GM23338 (cell line): ENCODE results near the gene CDH4. TPM values are rescaled to one million over a fixed set of nuclear protein-coding genes. Genes with fewer than 3 reads are reported as not detected.

Experiments
- ATAC-seq: fragments of 200-7000 bp; cut with Tn5 transposase; 3 replicates; pipeline ENCODE4 v1.9.1; 2020
- DNase-seq: peaks from one replicate; pipeline ENCODE4 v3.0.0-alpha.2; 2015; ENCODE audit warnings: low spot score
- H2AFZ ChIP-seq: fragments of 200-600 bp; sonication (generic); 2 replicates; pipeline ENCODE4 v1.8.0; 2016; ENCODE audit warnings: antibody characterized with exemption, mild to moderate bottlenecking, moderate library complexity
- H3F3A ChIP-seq: fragments of 200-600 bp; sonication (generic); replicated peaks from 2 replicates; pipeline ENCODE4 v1.8.0; 2017; ENCODE audit warnings: antibody characterized with exemption, mixed run types, low read depth
- H3K27ac ChIP-seq: fragments of 200-600 bp; sonication (generic); 2 replicates; pipeline ENCODE4 v1.6.1; 2016; ENCODE audit warnings: low read depth
- H3K27me3 ChIP-seq: fragments of 200-600 bp; sonication (generic); 2 replicates; pipeline ENCODE4 v1.8.0; 2016; ENCODE audit warnings: mild to moderate bottlenecking, mixed run types, moderate library complexity; ENCODE audit not compliant: insufficient read depth
- H3K36me3 ChIP-seq: fragments of 200-600 bp; sonication (generic); 2 replicates; pipeline ENCODE4 v1.8.0; 2016; ENCODE audit warnings: mild to moderate bottlenecking; ENCODE audit not compliant: insufficient read depth
- H3K4me1 ChIP-seq: fragments of 200-600 bp; sonication (generic); 2 replicates; pipeline ENCODE4 v1.8.0; 2016; ENCODE audit warnings: mild to moderate bottlenecking, moderate library complexity; ENCODE audit not compliant: insufficient read depth
- H3K4me2 ChIP-seq: fragments of 200-600 bp; sonication (generic); 2 replicates; pipeline ENCODE4 v1.7.1; 2017; ENCODE audit warnings: mixed run types
- H3K4me3 ChIP-seq: fragments of 200-600 bp; sonication (generic); 2 replicates; pipeline ENCODE4 v1.6.1; 2016; ENCODE audit warnings: mixed run types
- H3K79me2 ChIP-seq: fragments of 200-600 bp; sonication (generic); replicated peaks from 2 replicates; pipeline ENCODE4 v1.8.0; 2017; ENCODE audit warnings: mild to moderate bottlenecking; ENCODE audit not compliant: insufficient read depth
- H3K9me2 ChIP-seq: fragments of 200-600 bp; sonication (generic); 2 replicates; pipeline ENCODE4 v1.8.0; 2017; ENCODE audit not compliant: insufficient read depth
- H4K20me1 ChIP-seq: fragments of 200-600 bp; sonication (generic); replicated peaks from 2 replicates; pipeline ENCODE4 v1.8.0; 2017; ENCODE audit warnings: mild to moderate bottlenecking; ENCODE audit not compliant: insufficient read depth
- H3K27ac Mint-ChIP-seq: 2 replicates; pipeline ENCODE4 v1.8.0; 2020; ENCODE audit warnings: inconsistent platforms, mild to moderate bottlenecking, moderate library complexity, mixed read lengths
- H3K27me3 Mint-ChIP-seq: 3 replicates; pipeline ENCODE4 v1.8.0; 2022; ENCODE audit warnings: low read depth, mild to moderate bottlenecking, moderate library complexity, mixed read lengths, inconsistent platforms; ENCODE audit not compliant: insufficient read depth, poor library complexity
- H3K36me3 Mint-ChIP-seq: 3 replicates; pipeline ENCODE4 v1.8.0; 2021; ENCODE audit warnings: low read depth, mild to moderate bottlenecking, inconsistent platforms, moderate library complexity, mixed read lengths
- H3K4me1 Mint-ChIP-seq: 3 replicates; pipeline ENCODE4 v1.8.0; 2020; ENCODE audit warnings: mild to moderate bottlenecking, inconsistent platforms, mixed read lengths
- H3K4me3 Mint-ChIP-seq: 3 replicates; pipeline ENCODE4 v1.8.0; 2021; ENCODE audit warnings: moderate library complexity, mild to moderate bottlenecking, inconsistent platforms, mixed read lengths
- H3K9me3 Mint-ChIP-seq: 3 replicates; pipeline ENCODE4 v1.8.0; 2020; ENCODE audit warnings: moderate library complexity, mild to moderate bottlenecking, inconsistent platforms, mixed read lengths
- CREB1 ChIP-seq: fragments of 250-450 bp; sonication (Bioruptor Pico); IDR thresholded peaks from 2 replicates; pipeline ENCODE4 v1.5.0; 2020; ENCODE audit warnings: low read depth, mild to moderate bottlenecking, moderate library complexity
- CTCF ChIP-seq, 2 experiments: fragments of 200-600 bp in 1 of 2; sonication (generic) in 1 of 2; conservative IDR thresholded peaks; 2 replicates each; pipeline versions ENCODE4 v1.5.1 to v1.6.1; 2016 to 2017; ENCODE audit warnings: antibody characterized with exemption in 2 of 2, low read depth in 2 of 2, mild to moderate bottlenecking in 2 of 2, moderate library complexity in 1 of 2
- ETS1 ChIP-seq: IDR thresholded peaks from 2 replicates; pipeline ENCODE4 v1.6.1; 2016; ENCODE audit warnings: antibody characterized with exemption
- EZH2 ChIP-seq: fragments of 200-600 bp; sonication (generic); IDR thresholded peaks from one replicate; pipeline ENCODE4 v1.8.0; 2017; ENCODE audit warnings: antibody characterized with exemption, mild to moderate bottlenecking, low read depth; ENCODE audit not compliant: unreplicated experiment
- EZH2phosphoT487 ChIP-seq: fragments of 200-600 bp; sonication (generic); IDR thresholded peaks from one replicate; pipeline ENCODE4 v1.8.1; 2018; ENCODE audit warnings: antibody characterized with exemption; ENCODE audit not compliant: unreplicated experiment
- JUNB ChIP-seq: IDR thresholded peaks from one replicate; pipeline ENCODE4 v1.6.1; 2016; ENCODE audit warnings: antibody characterized with exemption; ENCODE audit not compliant: unreplicated experiment
- NANOG ChIP-seq: IDR thresholded peaks from 2 replicates; pipeline ENCODE4 v1.6.1; 2016; ENCODE audit warnings: antibody characterized with exemption, borderline replicate concordance
- POLR2AphosphoS5 ChIP-seq: IDR thresholded peaks from 2 replicates; pipeline ENCODE4 v1.6.1; 2016; ENCODE audit warnings: antibody characterized with exemption, low read depth
- REST ChIP-seq: IDR thresholded peaks from one replicate; pipeline ENCODE4 v1.6.1; 2018; ENCODE audit warnings: antibody characterized with exemption; ENCODE audit not compliant: unreplicated experiment
- STAT1 ChIP-seq: IDR thresholded peaks from one replicate; pipeline ENCODE4 v1.6.1; 2016; ENCODE audit warnings: antibody characterized with exemption; ENCODE audit not compliant: unreplicated experiment
- ZNF114 ChIP-seq: fragments of 250-450 bp; sonication (Bioruptor Pico); IDR thresholded peaks from 2 replicates; pipeline ENCODE4 v1.5.0; 2020; ENCODE audit warnings: mild to moderate bottlenecking, moderate library complexity
- ZNF331 ChIP-seq: fragments of 250-450 bp; sonication (Bioruptor Pico); IDR thresholded peaks from 2 replicates; pipeline ENCODE4 v1.5.0; 2020; ENCODE audit warnings: low read depth, mild to moderate bottlenecking, moderate library complexity
- ZNF462 ChIP-seq: fragments of 250-450 bp; sonication (Bioruptor Pico); IDR thresholded peaks from 2 replicates; pipeline ENCODE4 v1.5.0; 2020; ENCODE audit warnings: mild to moderate bottlenecking, moderate library complexity
- polyA plus RNA-seq: library from polyadenylated mRNA; unstranded; fragments of >200 nt; fragmentation: Nextera tagmentation; extraction: Ambion mirVana; gene quantifications from 2 replicates; pipeline ENCODE4 v1.2.1, GENCODE V29; 2016
- total RNA-seq: library from RNA; depleted of rRNA; stranded (reverse); fragments of >200 nt; shearing (Covaris generic); gene quantifications from 2 replicates; pipeline ENCODE4 v1.2.3, GENCODE V29; 2014

Gene CDH4
- total and polyA plus RNA-seq, 2 experiments from 2014 or later = 1.2 to 4.2 TPM

- no peaks in the 10 kb centered on the region; the same call in 2 of the 3 replicates for H3K36me3 Mint-ChIP-seq
- H3K9me3 Mint-ChIP-seq = no peaks in the 10 kb centered on the region; the same call in 2 of the 3 replicates
- H3K4me2 ChIP-seq = no peak overlapping the region
- H3K27me3 ChIP-seq = no peaks in the 10 kb centered on the region
- TF ChIP-seq ZNF114 (CRISPR knock-in tag) = no peak
- TF ChIP-seq EZH2phosphoT487 = no peak
- no peak for TF ChIP-seq ZNF331 (CRISPR knock-in tag)
- no peak for TF ChIP-seq JUNB
- TF ChIP-seq POLR2AphosphoS5 = no peak
- no peak for TF ChIP-seq CREB1 (CRISPR knock-in tag)
- no peak for TF ChIP-seq STAT1
- TF ChIP-seq ZNF462 (CRISPR knock-in tag) = no peak
- TF ChIP-seq ETS1 = no peak
- TF ChIP-seq EZH2 = no peak
- TF ChIP-seq NANOG = no peak
- TF ChIP-seq CTCF (conservative IDR thresholded peaks at IDR 0.05; ENCODE audit: low read depth in 2 of 2) = no peak
- no peak for TF ChIP-seq REST
- H3K27ac ChIP-seq = no peak overlapping the region
- no peak overlapping the region for H3K4me3 Mint-ChIP-seq
- no peaks in the 10 kb centered on the region for H3K36me3 ChIP-seq
- H3K4me1 ChIP-seq = peaks cover under 1% of the 10 kb centered on the region
- H3K9me2 ChIP-seq = no peaks in the 10 kb centered on the region
- no peak overlapping the region for H3K4me3 ChIP-seq
- H3K27ac Mint-ChIP-seq = no peak overlapping the region
- no peak for DNase-seq
- no peaks in the 10 kb centered on the region for H3K79me2 ChIP-seq
- H2AFZ ChIP-seq = no peak overlapping the region
- ATAC-seq = no peak
- H3F3A ChIP-seq = no peaks in the 10 kb centered on the region
- peaks cover 27% of the 10 kb centered on the region for H3K4me1 Mint-ChIP-seq
- H3K27me3 Mint-ChIP-seq = peaks cover 13% of the 10 kb centered on the region
- H4K20me1 ChIP-seq = peaks cover 3% of the 10 kb centered on the region; the same call in 1 of the 2 replicates
Observed at GRCh38 chr20:61956396-61957342, 704.6 kb downstream of the CDH4 start.
